ENCODE data around the gene KIF12.
A peak's percentile ranks its signal among the peaks of the same experiment; 100 is the strongest.
"Not testable (repeated sequence)": the region's sequence is repeated elsewhere in the genome, so short reads cannot be mapped to it uniquely, and the experiment has no call there.

Gene KIF12

DNA sequence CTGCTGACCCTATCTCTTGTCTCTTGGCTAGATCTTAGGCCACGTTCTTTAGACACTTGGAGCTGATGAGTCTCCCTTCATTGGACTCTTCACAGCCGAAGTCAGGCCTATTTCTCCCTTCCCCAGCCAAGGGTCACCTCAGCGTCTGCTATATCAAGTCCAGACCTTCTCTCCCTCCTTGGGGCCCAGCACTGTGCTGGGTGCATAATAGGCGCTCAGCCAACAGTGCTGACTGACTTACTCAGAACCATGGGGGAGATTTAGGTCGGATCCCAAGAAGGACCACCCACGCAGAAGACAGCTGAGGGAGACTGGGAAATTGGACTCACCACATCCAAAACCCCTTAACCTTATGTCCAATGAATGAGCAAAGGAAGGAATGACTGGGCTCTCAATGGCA lies 15.4 kb downstream of the KIF12 start:
- DNase-seq: no peak

DNA sequence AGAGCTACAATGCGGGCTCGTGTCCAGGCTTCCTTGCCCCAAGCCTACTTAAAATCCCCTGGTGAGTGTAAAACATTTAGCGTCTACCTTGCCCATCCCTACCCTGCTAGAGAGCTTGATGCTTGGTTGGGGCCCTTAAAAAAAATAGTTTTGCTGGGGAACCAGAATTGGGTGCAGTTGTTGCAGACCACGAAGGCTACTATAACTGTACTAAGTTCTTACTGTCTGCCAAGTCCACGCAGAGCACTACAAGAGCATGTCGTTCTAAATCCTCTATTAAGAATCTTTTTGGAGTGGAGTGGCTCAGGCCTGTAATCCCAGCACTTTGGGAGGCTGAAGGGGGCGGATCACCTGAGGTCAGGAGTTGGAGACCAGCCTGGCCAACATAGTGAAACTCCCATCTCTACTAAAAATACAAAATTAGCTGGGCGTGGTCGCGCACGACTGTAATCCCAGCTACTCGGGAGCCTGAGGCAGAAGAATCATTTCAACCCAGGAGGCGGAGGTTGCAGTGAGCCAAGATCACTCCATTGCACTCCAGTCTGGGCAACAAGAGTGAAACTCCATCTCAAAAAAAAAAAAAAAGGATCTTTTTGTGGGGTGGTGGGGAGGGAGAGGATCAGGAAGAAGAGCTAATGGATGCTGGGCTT lies 16.2 kb downstream of the KIF12 start:
- not testable (repeated sequence) for DNase-seq

DNA sequence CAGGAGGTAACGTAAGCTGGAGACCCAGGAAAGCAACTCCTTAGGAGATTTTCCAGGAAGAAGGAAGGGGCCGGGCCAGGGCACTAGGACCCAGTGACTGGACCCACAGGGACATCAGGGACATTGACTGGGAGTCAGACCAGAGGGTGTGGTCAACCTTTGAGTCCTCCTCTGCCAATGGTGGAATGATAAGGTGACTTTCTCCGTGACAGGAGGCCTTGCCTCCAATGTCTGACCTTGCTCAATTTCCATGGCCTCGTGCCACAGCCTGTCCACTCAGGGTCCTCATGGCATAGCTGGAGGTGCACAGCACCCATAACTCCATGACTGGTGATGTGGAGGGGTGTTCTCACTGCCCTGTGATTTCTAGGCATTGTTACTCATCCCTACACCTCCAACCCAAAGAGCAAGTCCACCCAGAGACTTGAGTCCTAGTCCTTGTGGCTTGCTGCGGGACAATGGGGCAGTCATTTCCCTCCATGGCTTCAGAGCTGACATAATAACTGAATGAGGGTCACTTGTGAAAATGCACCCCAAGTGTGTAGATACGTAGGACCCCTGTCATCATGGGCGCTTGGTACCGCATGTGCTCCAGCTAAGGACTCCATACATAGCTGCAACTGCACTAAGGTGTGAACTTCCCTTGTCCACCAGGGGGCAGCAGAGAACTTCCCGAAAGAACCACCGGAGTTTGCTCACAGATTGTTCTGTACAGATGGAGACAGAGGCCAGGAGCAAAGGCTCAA lies 16.9 kb downstream of the KIF12 start:
- DNase-seq: peak; percentile 90

DNA sequence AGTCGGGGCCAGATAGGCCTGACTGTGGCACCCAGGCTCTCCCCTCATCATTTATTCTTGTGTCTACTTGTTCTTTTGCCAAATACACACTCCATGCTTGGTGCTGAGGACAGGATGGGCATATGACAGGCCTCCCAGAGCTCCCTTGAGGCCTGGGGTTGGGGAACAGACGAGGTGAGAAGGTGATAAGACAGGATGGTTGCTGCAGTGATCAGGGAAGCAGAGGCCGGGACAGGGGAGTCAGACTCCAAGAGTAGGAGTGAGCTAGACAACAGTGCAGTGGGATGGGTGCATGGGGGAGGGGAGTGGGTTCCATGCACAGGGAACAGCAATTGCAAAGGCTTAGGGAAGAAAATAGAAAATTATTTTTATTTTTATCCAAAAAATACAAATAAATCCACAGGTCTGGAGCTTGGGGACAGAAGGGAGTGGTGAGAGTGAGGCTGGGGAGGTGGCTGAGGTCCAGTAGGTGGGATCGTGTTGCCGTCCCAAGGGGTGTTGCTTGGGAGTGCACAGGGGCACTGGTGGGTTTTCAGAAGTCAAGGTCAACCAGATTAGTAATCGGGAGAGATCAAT lies 17.6 kb downstream of the KIF12 start:
- no peak for DNase-seq

DNA sequence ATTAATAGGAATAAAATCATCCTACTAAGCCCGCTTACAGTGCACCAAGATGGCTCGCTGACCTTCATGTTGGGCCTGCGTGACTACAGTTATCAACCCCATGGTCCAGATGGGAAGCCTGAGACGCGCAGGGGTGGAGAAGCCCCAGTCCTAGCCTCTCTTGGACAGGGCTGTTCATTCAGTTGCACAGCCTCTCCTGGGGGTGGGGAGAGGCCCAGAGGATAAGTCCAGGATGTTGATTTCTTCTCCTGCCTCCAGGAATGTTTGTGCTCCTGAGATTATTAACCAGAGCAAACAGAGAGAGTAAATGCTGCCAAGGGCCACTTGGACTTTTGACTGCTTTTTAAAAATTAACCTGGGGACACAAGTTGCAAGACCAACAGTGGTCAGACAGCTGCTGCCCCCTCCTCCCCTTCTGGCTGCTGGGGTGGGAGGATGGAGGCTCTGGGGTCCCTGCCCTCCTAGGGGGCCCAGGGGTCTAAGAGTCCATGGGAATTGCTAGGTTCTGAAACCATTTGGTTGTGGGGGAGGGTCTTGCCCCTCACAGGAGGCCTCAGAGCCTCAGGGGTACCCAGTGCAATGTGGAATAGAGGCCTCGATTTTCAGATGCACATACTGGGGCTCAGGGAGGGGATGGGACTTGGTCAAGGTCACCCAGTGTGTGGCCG lies 18.2 kb downstream of the KIF12 start:
- DNase-seq: no peak

DNA sequence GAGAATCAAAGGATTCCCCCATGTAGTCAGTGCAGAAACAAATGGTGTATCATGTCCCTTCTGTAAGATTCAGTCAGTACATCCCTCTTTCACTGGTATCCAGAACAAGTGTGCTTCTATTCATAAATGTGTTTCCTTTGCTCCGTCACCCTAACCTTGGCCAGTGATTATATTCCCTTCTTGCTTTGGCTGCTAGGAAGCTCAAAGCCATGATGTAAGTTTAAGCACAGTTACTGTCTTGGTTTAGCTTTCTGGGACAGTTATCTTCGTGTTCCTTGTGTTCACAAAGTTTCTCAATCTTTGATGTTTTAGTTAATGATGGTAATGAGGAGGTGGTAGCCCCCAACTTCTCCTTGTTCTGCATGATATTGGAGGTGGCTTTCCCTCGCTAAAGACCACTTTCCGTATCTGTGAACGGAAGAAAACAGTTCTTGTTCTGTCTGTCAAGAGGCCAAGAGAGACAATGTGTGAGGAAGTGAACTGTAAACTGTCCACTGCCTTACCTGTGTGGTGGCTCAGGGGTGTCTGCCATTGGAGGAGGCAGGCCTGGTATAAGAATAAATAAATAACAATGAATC lies 18.8 kb downstream of the KIF12 start:
- no peak for DNase-seq

DNA sequence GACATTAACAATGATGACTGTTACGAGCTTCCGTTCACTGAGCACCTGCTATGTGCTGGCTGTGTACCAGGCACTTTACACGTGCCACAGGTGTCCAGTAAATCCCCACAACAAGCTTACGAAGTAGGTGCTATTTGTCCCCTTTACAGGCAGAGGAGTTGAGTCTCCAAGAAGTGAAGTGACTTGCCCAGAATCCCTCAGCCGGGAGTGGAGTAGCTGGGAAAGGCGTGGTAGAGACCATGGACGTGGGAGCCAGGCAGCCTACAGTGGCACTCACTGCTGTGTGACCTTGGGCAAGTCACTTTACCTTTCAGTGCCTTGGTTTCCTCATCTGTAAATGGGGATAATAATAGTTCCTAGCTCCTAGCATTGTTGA lies 20.3 kb downstream of the KIF12 start:
- DNase-seq: no peak

DNA sequence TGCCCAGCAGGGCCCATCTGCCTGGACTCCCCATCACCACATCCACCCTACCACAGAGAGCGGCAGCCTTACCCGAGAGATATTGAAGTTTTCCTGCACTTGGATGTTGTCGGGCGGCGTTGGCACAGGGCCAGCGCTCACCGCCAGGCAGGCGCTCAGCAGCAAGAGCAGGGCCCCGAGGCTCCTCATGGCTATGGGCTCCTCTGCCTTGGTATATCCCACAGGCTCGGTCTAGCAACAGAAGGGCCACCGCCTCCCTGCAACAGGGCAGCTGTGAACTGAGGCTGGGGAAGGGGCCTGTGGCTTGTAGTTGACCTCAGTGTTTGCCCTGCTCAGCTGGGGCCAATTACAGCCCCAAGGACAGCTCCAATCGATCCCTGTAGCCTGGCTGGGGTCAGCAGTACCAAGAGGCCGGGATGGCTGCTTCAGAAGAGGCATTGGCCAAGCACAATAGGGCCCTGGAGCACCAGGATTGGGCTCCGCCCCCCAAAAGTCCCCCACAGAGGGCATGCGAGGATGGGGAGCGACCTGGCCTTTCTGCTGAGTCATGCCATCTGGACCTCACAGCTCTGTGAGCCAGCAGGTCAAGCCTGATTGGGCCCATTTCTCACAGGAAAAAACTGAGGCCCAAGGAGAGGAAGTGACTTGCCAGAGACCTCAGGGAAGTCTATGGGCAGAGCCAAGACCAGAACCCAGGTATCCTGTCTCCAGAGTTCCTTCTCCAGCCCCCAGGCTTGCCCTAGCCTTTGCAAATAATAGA lies 20.9 kb downstream of the KIF12 start, which contains the start of gene AMBP:
Gene AMBP (minus strand): TSS at position 280 of the 760 bp plus-strand sequence. CDS start 91 bp downstream, at position 189.
- DNase-seq: no peak

DNA sequence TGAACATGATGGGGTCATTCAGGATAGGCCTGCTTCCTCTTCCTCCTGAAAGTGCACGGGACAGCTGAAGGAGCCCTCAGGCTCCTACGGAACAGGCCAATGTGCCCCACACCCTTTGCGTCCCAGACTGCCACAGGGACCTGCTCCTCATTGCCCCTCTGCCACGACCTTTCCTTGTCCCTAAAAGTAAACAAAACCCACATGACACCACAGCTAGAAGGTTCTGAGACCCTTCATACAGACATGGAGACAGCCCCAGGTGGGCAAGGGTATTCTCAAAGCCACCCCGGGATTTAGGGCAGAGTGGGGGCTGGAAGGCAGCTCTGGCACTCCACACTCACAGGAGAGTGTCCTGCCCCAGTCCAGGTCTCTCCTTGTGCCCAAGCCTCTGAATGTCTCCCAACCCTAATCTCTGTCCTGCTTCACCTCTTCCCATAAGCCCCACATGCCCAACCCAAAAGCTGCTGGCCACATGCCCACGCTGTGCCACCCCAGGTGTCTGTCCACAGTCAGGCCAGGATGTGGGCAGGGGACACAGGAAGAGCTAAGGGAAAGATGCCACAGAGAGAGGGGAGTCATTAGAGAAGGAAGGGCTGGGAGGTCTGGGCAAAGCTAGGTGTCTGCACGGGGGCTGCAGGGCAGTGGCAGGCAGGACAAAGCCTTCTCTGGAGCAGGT lies 21.8 kb downstream of the KIF12 start:
- DNase-seq: no peak

DNA sequence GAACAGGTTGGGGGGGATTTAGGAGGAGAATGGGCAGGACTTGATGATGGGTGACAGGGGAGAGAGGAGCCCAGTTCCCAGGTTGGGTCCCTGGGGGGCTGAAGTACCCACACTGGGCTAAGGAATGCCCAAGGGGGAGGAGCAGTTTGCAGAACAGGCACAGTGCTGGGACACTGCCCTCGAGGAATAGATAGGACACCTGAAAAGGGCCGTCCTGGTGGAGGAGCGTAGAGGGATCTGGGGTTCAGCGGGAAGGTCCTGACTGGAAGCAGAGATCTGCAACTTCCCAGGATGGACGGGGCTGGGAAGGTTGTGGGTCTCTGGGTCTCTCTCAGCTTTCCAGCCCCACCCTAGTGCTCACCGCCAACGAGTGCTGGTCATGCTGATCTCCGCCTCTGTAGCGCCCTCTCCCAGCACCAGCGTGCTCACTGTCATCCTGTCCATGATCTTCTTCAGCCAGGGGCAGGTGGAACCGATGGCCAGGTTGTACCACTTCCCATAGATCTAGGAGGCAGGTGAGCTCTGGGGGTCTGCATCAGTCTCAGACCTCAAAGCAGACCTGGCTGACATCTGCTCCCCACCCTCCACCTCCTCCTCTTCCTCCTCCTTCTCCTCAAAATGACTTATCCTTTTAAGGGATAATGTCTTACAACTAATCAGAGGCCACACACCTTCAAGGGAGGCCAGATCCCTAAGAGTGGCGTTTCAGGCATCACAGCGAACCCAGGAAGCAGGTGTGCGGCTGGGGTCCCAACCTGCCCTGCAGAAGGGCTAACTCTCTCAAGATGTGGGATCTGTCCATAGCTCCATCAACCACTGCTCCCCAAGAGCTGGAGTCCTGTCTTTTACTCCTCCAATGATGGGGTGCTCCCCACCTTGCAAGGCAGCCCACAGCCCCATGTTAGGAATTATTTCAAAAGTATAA lies 22.6 kb downstream of the KIF12 start:
- no peak for DNase-seq

DNA sequence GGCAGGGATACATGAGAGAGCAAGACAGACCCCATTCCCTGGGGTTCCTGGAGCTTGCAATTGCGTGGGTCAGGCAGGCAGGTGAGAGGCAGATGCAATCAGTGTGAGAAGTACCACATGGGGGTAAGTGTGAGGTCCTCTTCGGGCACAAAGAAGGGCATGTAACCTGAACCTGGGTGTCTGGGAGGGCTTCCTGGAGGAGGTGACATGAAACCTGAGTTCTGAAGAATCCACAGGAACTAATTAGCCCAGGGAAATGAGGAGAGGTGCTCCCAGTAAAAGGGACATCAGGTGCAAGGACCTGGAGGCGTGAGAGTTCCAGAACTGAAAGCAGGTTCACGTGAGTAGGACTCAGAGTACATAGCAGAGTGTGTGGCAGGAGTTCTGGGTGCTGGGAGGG lies 23.5 kb downstream of the KIF12 start:
- no peak for DNase-seq

DNA sequence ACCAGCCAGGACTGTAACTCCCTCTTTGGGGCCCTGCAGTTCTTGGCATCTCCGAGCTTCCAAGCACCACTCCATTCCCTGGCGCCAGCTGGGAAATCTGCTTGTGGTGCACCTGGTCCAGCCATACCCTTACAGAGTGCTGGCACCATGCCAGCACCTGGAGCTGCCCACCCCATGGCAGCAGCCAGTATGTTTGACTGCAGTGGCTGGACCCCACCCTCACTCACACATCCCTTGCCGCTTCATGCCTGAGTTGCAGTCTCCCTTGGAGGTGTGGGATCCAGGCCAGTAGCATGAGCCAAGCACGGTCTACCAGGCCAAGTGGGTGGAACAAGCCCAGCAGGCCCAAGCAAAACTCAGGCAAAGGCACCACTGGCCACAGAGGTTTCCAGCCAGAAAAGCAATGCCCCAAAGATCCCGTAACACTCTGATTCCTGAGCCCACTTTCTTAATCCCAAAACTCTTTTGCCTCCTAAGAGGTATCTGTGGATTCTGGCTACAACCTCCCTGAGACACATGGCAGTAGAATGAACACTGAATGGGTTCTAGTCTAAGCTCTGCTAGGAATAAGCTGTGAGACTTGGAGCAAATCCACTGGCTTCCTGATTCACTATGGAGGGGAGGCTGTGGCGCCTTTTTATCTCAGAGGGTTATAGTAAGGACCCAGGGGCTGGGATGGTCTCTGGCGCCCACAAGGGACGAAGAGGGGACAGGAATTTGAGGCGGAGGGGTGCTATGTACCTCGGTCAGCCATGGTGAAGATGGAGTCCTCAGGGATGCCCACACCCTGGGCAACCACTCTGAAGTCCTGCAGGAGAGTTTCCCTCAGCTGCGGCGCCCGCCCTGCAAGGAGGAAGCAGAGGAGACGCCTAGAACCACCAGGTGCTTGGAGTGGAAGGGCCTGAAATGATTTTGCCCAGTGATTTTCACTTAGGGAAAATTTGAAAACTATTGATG lies 26.6 kb downstream of the KIF12 start:
- DNase-seq: no peak

DNA sequence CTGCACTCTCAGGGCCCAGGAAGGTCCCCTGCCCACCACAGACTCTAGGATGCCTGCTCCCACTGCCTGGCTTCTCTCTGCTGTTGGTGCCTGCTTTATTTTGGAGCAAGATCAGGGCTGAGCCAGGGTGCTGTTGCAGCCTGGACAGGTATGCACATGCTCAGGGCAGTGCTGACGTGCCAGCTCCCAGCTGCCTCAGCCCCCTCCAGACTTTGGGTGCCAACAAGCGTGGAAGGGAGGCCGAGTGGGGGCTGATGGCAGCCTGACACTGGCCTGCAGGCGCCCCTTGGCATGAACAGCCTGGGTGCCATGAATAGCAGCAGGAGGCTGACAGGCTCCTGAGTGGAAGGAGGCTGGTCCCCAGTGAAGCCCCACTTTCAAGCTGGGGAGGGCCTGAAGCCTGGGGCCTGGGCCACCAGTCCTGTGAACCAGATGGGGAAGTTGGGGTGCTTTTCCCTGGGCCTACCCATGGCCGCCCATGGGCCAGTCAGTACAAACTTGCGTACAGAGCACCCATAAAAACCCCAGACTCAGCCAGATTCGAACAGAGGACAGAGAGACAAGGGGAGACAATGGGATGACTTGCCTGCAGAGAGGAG lies 27.8 kb downstream of the KIF12 start:
- no peak for DNase-seq

DNA sequence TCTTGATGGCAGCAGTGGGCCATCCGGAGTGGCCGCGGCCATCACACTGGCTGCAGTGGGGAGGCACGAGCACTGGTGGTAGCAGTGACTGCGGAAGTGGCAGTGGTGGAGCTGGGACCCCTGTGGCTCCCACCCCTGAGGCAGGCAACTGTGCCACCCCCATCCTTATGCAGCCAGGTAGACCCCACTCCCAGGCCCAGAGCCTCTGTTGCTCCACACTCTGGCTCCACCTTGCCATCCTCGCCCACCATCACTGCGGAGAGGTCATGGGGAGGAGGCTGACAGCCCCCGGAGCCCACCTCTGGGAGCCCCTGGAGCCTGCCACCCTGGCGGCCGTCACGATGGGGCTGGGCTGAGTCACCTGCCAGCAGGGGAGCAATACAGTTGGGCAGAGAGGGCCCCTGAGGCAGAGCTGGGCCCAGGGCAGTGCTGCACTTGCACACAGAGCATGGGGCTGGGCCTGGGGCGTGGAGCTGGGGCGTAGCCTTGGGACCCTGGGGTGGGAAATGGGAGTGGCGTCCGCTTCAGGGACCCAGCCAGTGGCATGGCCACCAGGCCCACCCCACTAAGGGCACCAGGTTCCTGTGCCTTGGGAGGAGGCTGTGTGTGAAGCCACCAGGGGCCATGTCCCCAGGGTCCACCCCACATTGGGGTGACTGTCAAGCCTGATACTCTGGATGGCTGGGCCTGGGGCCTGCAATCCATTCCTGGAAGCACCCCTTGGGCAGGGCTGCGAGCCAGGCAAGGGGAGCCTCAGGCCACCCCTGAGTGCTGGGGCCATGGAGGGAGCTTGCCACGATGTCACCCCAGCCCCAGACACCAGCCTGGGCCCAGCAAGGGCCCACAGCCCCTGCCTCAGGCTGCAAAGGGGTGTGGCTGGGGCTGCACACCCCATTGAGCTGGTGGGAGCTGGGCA lies 28.6 kb downstream of the KIF12 start:
- no peak for DNase-seq

DNA sequence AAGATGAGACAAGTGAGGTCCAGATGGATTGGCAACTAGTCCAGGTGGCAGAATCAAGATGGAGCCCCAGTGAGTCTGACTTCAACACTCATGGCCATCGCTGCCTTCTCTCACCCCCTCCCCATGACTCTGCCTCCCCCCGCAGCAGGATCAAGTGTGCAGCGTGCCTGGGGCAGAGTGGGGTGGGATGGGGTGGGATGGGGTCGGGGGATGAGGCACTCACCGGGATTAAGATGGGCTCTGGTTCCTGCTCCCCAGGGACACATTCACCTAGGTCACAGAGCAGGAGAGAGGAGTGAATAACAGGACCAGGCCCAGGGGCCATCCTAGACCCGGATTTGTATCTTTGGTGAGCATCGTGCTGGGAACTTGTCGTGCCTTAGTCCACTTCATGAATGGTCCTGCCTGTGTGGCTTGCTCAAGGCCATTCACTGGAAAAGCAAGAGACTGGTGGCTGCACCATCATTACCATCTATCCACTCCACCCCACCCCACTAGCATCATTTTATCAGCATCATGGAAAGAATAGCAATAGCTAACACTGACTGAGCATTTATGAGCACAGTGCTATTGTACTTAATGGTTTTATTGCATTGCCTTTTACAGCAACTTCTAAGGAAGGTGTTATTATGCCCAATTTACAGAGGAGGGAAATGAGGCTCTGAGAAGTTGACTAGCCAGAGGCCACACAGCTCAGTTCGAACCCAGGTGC lies 29.5 kb downstream of the KIF12 start:
- no peak for DNase-seq

DNA sequence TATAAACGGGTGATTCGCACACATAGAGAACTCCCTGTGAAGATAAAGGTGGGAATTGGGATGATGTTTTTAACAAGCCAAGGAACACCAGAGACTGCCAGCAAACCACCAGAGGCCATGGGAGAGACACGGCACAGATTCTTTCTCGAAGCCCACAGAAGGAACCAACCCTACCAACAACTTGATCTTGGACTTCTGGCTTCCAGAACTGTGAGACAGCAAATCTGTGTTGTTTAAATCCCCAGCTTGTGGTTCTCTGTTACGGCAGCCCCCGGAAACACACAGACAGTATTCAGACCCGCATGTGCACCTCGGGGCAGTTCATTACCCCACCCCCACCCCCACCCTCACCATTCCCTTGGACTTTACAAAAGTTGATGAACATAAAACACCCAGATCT lies 33.8 kb downstream of the KIF12 start:
- DNase-seq: no peak

DNA sequence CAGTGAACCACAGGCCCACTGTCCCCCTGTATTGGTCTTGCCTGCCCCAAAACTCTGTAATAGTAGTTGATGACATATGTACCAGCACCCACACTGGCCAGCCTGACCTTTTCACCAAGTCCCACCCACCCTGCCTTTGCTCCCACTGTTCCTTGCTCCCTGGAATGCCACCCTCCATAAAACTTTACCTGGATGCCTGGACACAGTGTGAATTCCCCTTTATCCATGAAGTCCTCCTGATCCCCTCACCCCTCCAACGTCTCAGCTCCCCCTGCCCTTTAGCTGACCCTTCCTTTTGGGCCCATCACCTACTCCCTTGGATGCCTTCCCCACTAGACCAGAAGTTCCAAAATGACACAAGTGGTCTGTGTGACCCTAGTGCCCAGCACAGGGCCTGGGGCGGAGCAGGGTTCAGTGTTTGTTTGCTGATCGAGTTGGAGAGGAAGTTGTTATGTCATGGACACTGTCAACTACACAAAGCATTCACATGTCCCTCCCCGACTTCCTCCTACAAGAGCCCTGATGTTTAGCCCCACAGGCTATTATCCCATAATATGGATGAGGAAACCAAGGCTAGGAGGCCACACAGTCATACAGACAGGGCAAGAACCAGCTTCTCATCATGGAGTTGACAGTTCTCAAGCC lies 37.1 kb downstream of the KIF12 start:
- no peak for DNase-seq
